NCI-H460 (cell line): ENCODE data around the gene SPATS2. TPM values are rescaled to one million over a fixed set of nuclear protein-coding genes. Genes with fewer than 3 reads are reported as not detected.

ENCODE experiments used
- DNase-seq: peaks from one replicate; pipeline ENCODE4 v3.0.0-alpha.2; 2016; ENCODE audit warnings: low read depth; ENCODE audit errors: extremely low read depth
- small RNA-seq, 2 experiments: library from RNA; depleted of rRNA; stranded (forward); fragments of <200 nt; gene quantifications; one replicate each; pipeline ENCODE3, GENCODE V24; 2014
- total RNA-seq: library from RNA; depleted of rRNA; stranded (reverse); fragments of >200 nt; shearing (Covaris generic); gene quantifications from 2 replicates; pipeline ENCODE4 v1.2.3, GENCODE V29; 2014; rRNA removed

Gene SPATS2
- total RNA-seq, 1 experiment from 2014 or later: 30.4 TPM

DNA sequence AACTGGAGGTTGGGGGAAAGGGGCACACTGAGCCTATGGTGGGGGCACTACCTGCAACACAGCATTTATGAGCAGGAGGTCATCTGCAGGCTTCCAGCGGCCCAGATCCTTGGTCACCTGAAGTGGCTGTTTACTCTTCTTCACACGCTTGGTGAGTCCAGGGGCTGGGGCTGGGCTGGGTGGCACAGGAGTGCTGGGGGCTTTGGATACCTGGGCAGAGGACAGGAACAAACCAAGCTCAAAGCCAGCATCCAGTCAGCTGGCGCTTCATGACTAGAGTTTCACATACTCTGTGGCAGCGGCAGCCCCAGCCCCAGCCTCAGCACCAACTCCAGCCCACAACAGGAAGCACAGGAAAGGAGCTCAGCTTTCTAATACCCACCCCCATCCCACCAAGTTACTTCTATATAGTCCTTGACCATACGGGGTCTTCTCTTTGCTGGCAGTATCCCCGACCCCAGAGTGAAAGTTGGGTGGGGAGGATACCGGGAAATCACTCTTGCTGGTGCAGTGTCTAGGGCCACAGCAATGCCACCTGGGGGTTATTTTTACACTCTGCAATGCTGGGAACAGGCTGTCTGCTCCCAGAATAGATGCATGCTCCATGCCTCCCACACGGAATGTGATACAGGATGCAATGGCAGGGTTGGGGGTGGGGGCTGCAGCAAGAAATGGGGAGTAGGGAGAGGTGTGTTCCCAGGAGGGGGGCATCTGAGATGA is 197.6 kb downstream of the SPATS2 start:
- DNase-seq: no peak

DNA sequence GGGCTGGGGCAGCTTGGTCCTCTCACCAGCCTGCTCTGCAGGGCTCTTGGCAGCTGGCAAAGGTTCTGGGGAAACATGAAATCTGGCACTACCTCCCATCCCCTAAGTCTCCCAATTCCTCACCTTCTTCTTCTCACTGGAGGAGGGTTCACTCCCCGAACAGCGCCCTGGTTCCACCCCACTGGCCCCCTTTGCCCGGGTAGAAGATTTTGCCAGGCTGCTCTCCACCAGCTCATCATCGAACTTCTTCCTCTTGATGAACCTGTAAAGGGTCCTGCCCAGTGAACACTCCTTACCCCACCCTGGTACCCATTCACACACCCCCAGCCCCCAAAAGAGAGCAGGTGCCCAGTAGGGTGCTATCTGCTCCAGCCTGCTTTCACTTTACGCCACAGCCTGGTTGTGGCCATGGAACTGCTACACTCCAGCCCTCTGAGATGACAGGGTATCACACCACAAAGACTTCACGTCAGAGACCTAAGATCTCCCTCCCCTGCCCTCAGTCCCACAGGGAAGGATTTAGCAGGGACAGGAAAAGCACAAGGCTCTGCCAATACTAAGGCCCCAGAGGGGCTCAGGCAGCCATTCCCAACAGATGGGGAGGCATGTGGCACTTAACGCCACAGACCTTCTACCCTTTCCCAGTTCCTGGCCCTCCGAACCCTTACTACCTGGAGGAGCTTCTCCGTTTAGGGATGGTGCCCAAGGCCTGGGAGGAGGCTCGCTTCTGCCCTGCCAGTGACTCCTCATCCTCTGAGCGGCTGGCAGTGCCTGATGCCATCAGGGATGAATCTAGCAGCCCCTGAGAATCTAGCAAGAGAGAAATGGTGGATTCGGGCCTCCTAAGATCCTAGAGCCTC is 198.4 kb downstream of the SPATS2 start:
- no peak for DNase-seq

DNA sequence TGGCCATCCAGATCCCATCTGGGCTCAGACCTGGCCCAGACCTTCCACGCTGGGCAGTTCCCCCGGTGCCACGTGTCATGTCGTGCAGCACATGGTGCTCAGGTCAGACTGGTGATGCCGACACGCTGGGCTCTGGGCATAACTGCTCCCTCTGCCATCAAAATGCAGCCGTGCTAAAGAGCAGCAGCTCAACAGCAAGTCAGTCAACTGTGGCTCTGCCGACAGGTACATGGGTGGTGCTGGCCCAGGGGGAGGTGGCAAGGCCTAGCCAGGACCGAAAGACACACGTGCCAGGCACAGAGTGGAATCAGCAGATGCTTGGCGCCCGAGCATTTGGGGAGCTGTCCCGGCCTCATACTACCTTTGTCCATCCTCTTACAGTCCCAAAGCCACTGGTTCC is 199.1 kb downstream of the SPATS2 start:
- no peak for DNase-seq

DNA sequence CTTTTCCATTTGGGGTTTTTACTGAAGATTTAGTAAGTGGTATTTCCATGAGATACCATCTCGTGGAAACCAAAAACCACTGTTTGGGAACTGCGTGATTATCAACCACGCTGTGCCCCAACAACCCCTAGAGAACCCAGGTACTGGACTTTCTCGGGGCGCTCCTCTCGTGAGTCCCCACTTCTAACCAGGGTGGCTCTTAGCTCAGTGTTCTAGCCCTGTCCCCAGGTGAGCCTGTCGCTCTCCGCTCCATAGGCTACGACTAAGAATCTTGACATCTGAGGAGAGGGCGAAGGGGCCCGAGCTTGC is 200.0 kb downstream of the SPATS2 start:
- no peak for DNase-seq

DNA sequence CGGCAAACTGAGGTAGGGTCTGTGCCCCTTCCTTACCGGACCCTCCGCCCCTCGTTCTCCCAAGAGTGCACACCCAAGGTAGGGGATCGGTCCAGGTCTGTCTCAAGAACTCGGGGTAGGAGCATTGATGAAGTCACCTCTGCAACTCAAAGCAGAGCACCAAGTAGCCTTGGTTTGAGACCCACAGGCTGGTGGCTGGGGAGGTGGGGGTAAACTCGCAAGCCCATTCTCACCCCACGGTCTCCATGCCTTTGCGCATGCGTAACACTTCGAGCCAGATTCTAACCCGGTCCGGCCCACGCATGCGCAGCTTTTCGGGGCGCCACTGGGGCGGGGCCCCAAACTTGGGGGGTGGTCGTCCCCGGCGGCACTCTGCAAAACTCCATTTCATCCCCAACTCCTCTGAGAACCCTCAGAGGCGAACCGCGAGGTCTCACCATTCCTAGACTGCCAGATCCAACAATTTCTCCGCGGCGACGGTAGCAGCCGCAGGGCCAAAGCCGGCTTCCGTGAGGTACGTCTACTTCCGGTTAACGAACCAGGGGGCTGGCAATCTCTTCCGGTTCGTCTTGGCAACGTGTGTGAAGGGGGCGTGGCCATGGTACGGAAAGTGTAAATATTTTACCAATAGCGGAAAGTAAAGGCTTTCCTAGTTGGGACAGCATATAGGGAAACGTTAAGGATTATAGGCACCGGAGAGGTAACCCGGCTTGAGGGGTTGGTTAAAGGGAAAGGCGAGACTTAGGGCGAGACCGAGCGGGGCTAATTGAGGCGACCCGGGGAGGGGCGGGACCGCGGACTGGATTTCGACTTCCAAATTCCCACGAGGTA is 200.6 kb downstream of the SPATS2 start, which contains the start of gene MCRS1:
Gene MCRS1, minus strand, starts transcription at position 532 of the 831 bp plus-strand sequence. CDS start 1,411 bp downstream, outside the sequence.
- DNase-seq: peak; percentile 90

DNA sequence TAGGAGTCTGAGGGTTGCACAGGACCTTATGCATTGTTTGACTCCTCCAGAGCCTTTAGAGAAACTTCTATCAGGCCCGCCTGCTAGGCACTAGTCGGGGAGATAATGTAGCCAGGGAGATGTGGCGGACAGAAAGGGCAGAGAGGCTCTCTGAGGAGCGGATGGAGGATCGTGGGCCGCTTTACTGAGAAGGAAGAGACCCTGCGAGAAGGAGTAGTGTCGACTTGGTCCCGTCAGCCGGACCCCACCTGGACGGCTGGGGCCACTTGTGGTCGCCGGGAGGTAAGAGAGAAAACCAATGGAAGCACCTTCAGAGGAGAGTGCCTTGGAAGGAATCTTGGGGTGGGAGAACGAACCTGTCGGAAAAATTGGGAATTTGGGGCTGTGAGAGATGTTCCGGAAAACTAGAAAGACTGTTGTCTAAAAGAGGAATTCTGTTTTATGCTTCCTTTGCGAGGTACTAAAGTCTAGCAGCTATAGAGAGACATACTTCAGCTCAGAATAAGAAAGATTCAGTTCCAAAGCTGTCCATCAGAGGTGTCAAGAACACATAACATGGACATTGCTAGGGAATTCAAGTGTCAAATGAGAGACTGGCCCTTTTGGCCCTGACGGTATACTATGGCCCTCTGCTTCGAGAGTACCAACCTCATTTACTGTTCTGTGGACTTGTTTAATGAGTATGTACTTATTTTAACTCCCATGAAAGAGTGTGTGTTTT is 201.3 kb downstream of the SPATS2 start:
- peak; percentile 13 for DNase-seq

Small RNAs within 50 kb of the gene (small RNA-seq; reads per million reads assigned to genes)
- gene AC125611.1: 0 reads per million in 2 experiments

Other genes starting within 250 kb of the SPATS2 start
- 1,553 and 1,790 TPM in 2 replicates for gene TUBA1B, start 236.1 kb upstream of the SPATS2 start, total RNA-seq
- 216 and 232 TPM in 2 replicates for gene TUBA1A, start 178.4 kb upstream of the SPATS2 start, total RNA-seq
- gene TUBA1C, start 102.4 kb upstream of the SPATS2 start, total RNA-seq: 618 and 693 TPM in 2 replicates
- gene PRPH, start 72.3 kb upstream of the SPATS2 start, total RNA-seq: 1.7 and 3.4 TPM in 2 replicates
- 35.2 and 50.5 TPM in 2 replicates for gene TROAP, start 44.2 kb upstream of the SPATS2 start, total RNA-seq
- 0.50 and 0.55 TPM in 2 replicates for gene C1QL4, start 30.3 kb upstream of the SPATS2 start, total RNA-seq
- gene DNAJC22, start 20.6 kb upstream of the SPATS2 start, total RNA-seq: 1.7 and 2.2 TPM in 2 replicates
- gene KCNH3, start 171.6 kb downstream of the SPATS2 start, total RNA-seq: 0.32 and 0.49 TPM in 2 replicates
- 56.3 and 57.6 TPM in 2 replicates for gene MCRS1, start 200.7 kb downstream of the SPATS2 start, total RNA-seq
- 0.22 and 0.23 TPM in 2 replicates for gene FAM186B, start 238.2 kb downstream of the SPATS2 start, total RNA-seq